Lower lobe of right lung (tissue), 2 donors: ENCODE data around the gene GNG7. TPM values are rescaled to one million over a fixed set of nuclear protein-coding genes. Genes with fewer than 3 reads are reported as not detected.

Experiments
- ATAC-seq, 2 donors: fragments of 200-7000 bp; cut with Tn5 transposase; one replicate each; pipeline ENCODE4 v1.9.1; 2020 to 2022; ENCODE audit warnings: mild to moderate bottlenecking in 2 of 2, moderate library complexity in 2 of 2
- DNase-seq: peaks from one replicate; pipeline ENCODE4 v3.0.0-alpha.2; 2020
- H3K27ac ChIP-seq: fragments of 200-600 bp; one replicate; pipeline ENCODE4 v1.8.0; 2022
- H3K27me3 ChIP-seq: fragments of 200-600 bp; one replicate; pipeline ENCODE4 v1.8.0; 2022; ENCODE audit warnings: low read depth
- H3K36me3 ChIP-seq: fragments of 200-600 bp; one replicate; pipeline ENCODE4 v1.8.0; 2022; ENCODE audit warnings: mild to moderate bottlenecking
- H3K4me1 ChIP-seq: fragments of 200-600 bp; one replicate; pipeline ENCODE4 v1.8.0; 2022
- H3K4me3 ChIP-seq: fragments of 200-600 bp; one replicate; pipeline ENCODE4 v1.8.0; 2022; ENCODE audit warnings: mild to moderate bottlenecking
- H3K9me3 ChIP-seq: fragments of 200-600 bp; one replicate; pipeline ENCODE4 v1.8.0; 2022
- CTCF ChIP-seq: fragments of 200-600 bp; IDR thresholded peaks from one replicate; pipeline ENCODE4 v1.8.0; 2022; ENCODE audit warnings: antibody characterized with exemption, mild to moderate bottlenecking
- intact Hi-C: fragments of 100-400 bp; cut with DNase I; formaldehyde crosslinking; loops from one replicate; pipeline ENCODE4 v1.11.0; 2022
- total RNA-seq: library from RNA; stranded (reverse); fragmentation: NEBNext Ultra II Directional; extraction: Animal tissue kit (Norgen Biotek cat#: 25700); gene quantifications from one replicate; pipeline ENCODE4 v1.2.1, GENCODE V29; 2021
- donor health status: DM: no; HTN: yes; CAD: no; lungs with severe emphysema.

GNG7 gene
- total RNA-seq, 1 donor from 2014 or later, result 6.2 TPM

GRCh38 chr19:2711875-2712205 is 9.3 kb upstream of the GNG7 start:
- no peaks in the 10 kb centered on the region for H3K27me3 ChIP-seq
- H3K36me3 ChIP-seq, result no peaks in the 10 kb centered on the region
- intact Hi-C loops, result no loop called here
- peaks cover 8% of the 10 kb centered on the region for H3K9me3 ChIP-seq
- ATAC-seq, result no peak
- no peak for DNase-seq
- no peaks in the 10 kb centered on the region for H3K4me1 ChIP-seq
- TF ChIP-seq CTCF, result no peak
- no peak overlapping the region for H3K27ac ChIP-seq
- H3K4me3 ChIP-seq, result no peak overlapping the region

DNA sequence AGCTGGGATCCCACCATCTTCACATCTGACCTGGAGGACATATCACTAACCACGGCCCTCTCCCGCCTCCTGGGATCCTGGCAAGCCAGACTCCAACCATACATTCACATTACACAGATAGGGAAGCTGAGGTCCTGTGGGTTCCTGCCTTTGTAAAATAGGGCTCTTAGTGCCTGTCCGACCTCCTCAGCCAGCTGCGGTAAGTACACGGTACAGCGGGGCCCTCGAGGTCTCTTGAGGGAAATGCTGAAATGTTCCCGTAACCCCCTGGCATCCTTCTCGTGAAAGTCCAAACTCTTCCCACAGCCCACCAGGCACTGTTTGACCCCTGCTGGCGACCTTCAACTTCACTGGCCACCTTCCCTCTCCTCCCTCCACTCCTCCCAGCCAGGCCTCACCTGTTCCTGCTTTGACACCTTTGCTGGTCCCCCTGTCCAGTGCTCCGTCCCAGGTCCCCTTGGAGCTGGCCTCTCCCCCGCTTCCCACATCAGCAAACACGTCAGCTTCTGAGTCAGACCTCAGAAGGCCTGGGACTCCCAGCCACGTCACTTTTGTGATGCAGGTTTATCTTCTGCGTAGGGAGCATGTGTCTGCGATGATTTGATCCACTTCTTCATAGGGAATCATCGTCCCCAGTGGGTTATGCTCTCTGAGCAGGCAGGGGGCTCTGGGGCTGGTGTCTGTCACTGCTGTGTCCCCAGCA is 8.8 kb upstream of the GNG7 start:
- no peak overlapping the region for H3K4me3 ChIP-seq
- intact Hi-C loops, result no loop called here
- no peaks in the 10 kb centered on the region for H3K4me1 ChIP-seq
- TF ChIP-seq CTCF, result no peak
- H3K36me3 ChIP-seq, result no peaks in the 10 kb centered on the region
- no peak overlapping the region for H3K27ac ChIP-seq
- ATAC-seq, result peak in 1 of 2 donors; percentile 54
- peaks cover 8% of the 10 kb centered on the region for H3K9me3 ChIP-seq
- no peaks in the 10 kb centered on the region for H3K27me3 ChIP-seq
- no peak for DNase-seq

GRCh38 chr19:2706251-2706650 is 3.8 kb upstream of the GNG7 start:
- Histone ChIP-seq H3K4me1 (peaks cover 5% of the 10 kb centered on the region), H3K36me3 (no peaks in the 10 kb centered on the region), H3K27ac (no peak overlapping the region), H3K27me3 (peaks cover 4% of the 10 kb centered on the region), H3K9me3 (no peaks in the 10 kb centered on the region), H3K4me3 (no peak overlapping the region)
- intact Hi-C loops, result no loop called here
- ATAC-seq, result no peak
- no peak for TF ChIP-seq CTCF
- no peak for DNase-seq

DNA sequence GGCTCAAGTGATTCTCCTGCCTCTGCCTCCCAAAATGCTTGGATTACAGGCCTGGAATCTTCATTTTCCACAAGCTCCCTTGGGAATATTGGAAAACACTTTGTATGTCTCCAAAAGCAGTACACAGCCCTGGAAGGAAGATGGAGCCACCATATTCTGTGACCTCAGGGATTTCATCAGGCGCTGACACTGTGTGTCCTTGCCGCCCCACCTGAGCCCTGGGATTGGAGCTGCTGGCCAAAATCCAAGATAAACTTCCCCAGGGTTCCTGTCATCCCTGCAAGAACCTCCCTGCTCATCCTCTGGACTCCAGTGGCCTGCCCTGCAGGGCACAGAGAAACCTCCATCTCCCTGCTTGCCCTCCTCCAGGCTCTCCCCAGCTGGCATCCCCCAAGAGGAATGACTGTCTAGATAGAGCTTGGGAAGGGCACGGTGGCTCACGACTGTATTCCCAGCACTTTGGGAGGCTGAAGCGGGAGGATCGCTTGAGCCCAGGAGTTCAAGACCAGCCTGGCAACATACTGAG is 1.3 kb upstream of the GNG7 start:
- DNase-seq, result no peak
- no peaks in the 10 kb centered on the region for H3K36me3 ChIP-seq
- H3K9me3 ChIP-seq, result no peaks in the 10 kb centered on the region
- TF ChIP-seq CTCF, result no peak
- no peak for ATAC-seq
- H3K4me3 ChIP-seq, result no peak overlapping the region
- no peak overlapping the region for H3K27ac ChIP-seq
- intact Hi-C loops, result no loop called here
- H3K27me3 ChIP-seq, result peaks cover 4% of the 10 kb centered on the region
- peaks cover 5% of the 10 kb centered on the region for H3K4me1 ChIP-seq

DNA sequence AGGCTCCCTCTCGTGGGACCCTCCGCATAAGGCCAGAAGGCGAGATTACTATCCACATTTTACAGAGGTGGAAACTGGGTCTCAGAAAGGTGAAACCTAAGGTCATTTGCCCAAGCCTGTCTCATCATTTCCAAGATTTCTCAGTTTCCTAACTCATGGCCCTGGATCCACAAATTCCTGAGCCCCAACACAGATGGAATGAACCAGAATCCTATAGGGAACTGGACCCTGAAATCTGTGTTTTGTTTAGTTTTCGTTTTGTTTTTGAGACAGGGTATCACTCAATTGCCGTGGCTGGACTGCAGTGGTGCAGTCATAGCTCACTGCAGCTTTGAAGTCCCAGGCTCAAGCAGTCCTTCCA is 563 bp upstream of the GNG7 start:
- Histone ChIP-seq H3K36me3 (no peaks in the 10 kb centered on the region), H3K4me3 (peak overlapping the region; percentile 51), H3K27me3 (peaks cover 4% of the 10 kb centered on the region), H3K27ac (no peak overlapping the region), H3K9me3 (no peaks in the 10 kb centered on the region), H3K4me1 (peaks cover 5% of the 10 kb centered on the region)
- DNase-seq (no peak), ATAC-seq (no peak)
- no peak for TF ChIP-seq CTCF
- intact Hi-C loops, result no loop called here
